CD14-positive monocyte (primary cell): ENCODE measurements around the gene DLG4. TPM values are rescaled to one million over a fixed set of nuclear protein-coding genes. Genes with fewer than 3 reads are reported as not detected.
"Not testable (repeated sequence)": the region's sequence is repeated elsewhere in the genome, so short reads cannot be mapped to it uniquely, and the experiment has no call there.

Experiments used
- DNase-seq, 3 donors: peaks; one replicate each; pipeline ENCODE4 v3.0.0-alpha.2; 2011 to 2022
- H2AFZ ChIP-seq: 2 replicates; pipeline ENCODE4 v1.6.0; 2012; ENCODE audit warnings: mild to moderate bottlenecking, low read depth, low read length, inconsistent platforms; ENCODE audit not compliant: insufficient read depth, poor library complexity, severe bottlenecking
- H3K27ac ChIP-seq, 2 donors: 1 replicate in 1 of 2; 2 replicates in 1 of 2; pipeline ENCODE4 v1.5.1; 2012 to 2013; ENCODE audit warnings: low read length in 2 of 2, control low read depth in 1 of 2, inconsistent platforms in 1 of 2, low read depth in 1 of 2, mild to moderate bottlenecking in 1 of 2
- H3K27me3 ChIP-seq, 2 donors: one replicate each; pipeline versions ENCODE4 v1.6.0 to v1.6.1; 2011 to 2013; ENCODE audit warnings: low read length in 2 of 2; ENCODE audit not compliant: control insufficient read depth in 2 of 2, insufficient read depth in 2 of 2
- H3K36me3 ChIP-seq, 2 donors: replicated peaks in 1 of 2; 1 replicate in 1 of 2; 2 replicates in 1 of 2; pipeline versions ENCODE4 v1.5.1 to v1.6.1; 2012 to 2013; ENCODE audit warnings: low read length in 2 of 2, control low read depth in 1 of 2, inconsistent platforms in 1 of 2, mild to moderate bottlenecking in 1 of 2; ENCODE audit not compliant: insufficient read depth in 2 of 2, control insufficient read depth in 1 of 2
- H3K4me1 ChIP-seq, 2 donors: 1 replicate in 1 of 2; 2 replicates in 1 of 2; pipeline versions ENCODE4 v1.5.1 to v1.6.1; 2012 to 2013; ENCODE audit warnings: low read length in 2 of 2, control low read depth in 1 of 2, inconsistent platforms in 1 of 2, mild to moderate bottlenecking in 1 of 2, moderate library complexity in 1 of 2; ENCODE audit not compliant: insufficient read depth in 2 of 2, control insufficient read depth in 1 of 2
- H3K4me2 ChIP-seq: replicated peaks from 2 replicates; pipeline ENCODE3; 2012; ENCODE audit warnings: low read length, moderate library complexity, mild to moderate bottlenecking; ENCODE audit not compliant: poor library complexity, severe bottlenecking; ENCODE audit errors: extremely low read depth
- H3K4me3 ChIP-seq, 3 experiments: fragments of 200-600 bp in 1 of 3; sonication (generic) in 1 of 3; replicated peaks in 1 of 3; 1 replicate in 2 of 3; 2 replicates in 1 of 3; pipeline ENCODE4 v1.5.1; 2011 to 2013; ENCODE audit warnings: low read length in 3 of 3, mild to moderate bottlenecking in 3 of 3, control low read depth in 2 of 3, low read depth in 2 of 3, inconsistent platforms in 1 of 3, moderate library complexity in 1 of 3
- H3K79me2 ChIP-seq: 2 replicates; pipeline ENCODE4 v1.6.0; 2012; ENCODE audit warnings: mild to moderate bottlenecking, control low read depth, inconsistent platforms, low read length, moderate library complexity; ENCODE audit not compliant: insufficient read depth
- H3K9ac ChIP-seq: 2 replicates; pipeline ENCODE4 v1.6.0; 2017; ENCODE audit warnings: low read length, mild to moderate bottlenecking; ENCODE audit not compliant: insufficient read depth, poor library complexity, severe bottlenecking
- H3K9me3 ChIP-seq, 2 donors: replicated peaks in 1 of 2; 1 replicate in 1 of 2; 2 replicates in 1 of 2; pipeline versions ENCODE4 v1.5.1 to v1.6.1; 2012 to 2013; ENCODE audit warnings: low read length in 2 of 2, control low read depth in 1 of 2; ENCODE audit not compliant: control insufficient read depth in 1 of 2, insufficient read depth in 1 of 2
- H4K20me1 ChIP-seq: 2 replicates; pipeline ENCODE4 v1.6.0; 2012; ENCODE audit warnings: mild to moderate bottlenecking, low read length, control low read depth, moderate library complexity; ENCODE audit not compliant: insufficient read depth
- H3K27ac Mint-ChIP-seq, 7 donors: one replicate each; pipeline ENCODE4 v1.8.0; 2020; ENCODE audit warnings: mild to moderate bottlenecking in 7 of 7, mixed read lengths in 7 of 7, moderate library complexity in 6 of 7, inconsistent platforms in 2 of 7
- H3K27me3 Mint-ChIP-seq, 3 donors: one replicate each; pipeline ENCODE4 v1.8.0; 2021 to 2022; ENCODE audit warnings: low read depth in 3 of 3, mild to moderate bottlenecking in 3 of 3, mixed read lengths in 3 of 3, moderate library complexity in 3 of 3, inconsistent platforms in 1 of 3
- H3K36me3 Mint-ChIP-seq, 2 donors: one replicate each; pipeline ENCODE4 v1.8.0; 2020; ENCODE audit warnings: mixed read lengths in 2 of 2, inconsistent platforms in 1 of 2, mild to moderate bottlenecking in 1 of 2
- H3K4me1 Mint-ChIP-seq: one replicate; pipeline ENCODE4 v1.8.0; 2020; ENCODE audit warnings: mild to moderate bottlenecking, mixed read lengths
- H3K4me3 Mint-ChIP-seq, 2 donors: one replicate each; pipeline ENCODE4 v1.8.0; 2020; ENCODE audit warnings: mild to moderate bottlenecking in 2 of 2, mixed read lengths in 2 of 2, moderate library complexity in 1 of 2
- H3K9me3 Mint-ChIP-seq, 7 donors: one replicate each; pipeline ENCODE4 v1.8.0; 2020 to 2022; ENCODE audit warnings: mixed read lengths in 7 of 7, mild to moderate bottlenecking in 6 of 7, moderate library complexity in 6 of 7, inconsistent platforms in 2 of 7
- CTCF ChIP-seq: fragments of 200-600 bp; IDR thresholded peaks from one replicate; pipeline ENCODE4 v1.8.0; 2022; ENCODE audit warnings: antibody characterized with exemption, mild to moderate bottlenecking
- WGBS: methylation state at CpG from one replicate; pipeline ENCODE4 v1.1.5; 2013; ENCODE audit warnings: missing lambda C conversion rate; ENCODE audit not compliant: insufficient coverage; 5-methylcytosine and 5-hydroxymethylcytosine counted together
- intact Hi-C, 2 donors: fragments of 100-400 bp; cut with micrococcal nuclease; formaldehyde crosslinking; loops; one replicate each; pipeline versions ENCODE4 v1.15.0 to v1.15.1; 2023
- polyA plus RNA-seq, 3 donors: library from polyadenylated mRNA; depleted of rRNA in 1 of 3; unstranded in 2 of 3; stranded (reverse) in 1 of 3; fragments of 300-500 nt in 2 of 3; fragments of >200 nt in 1 of 3; fragmentation: Illumina TruSeq in 2 of 3; gene quantifications; 1 replicate in 2 of 3; 2 replicates in 1 of 3; pipeline ENCODE4 v1.2.3, GENCODE V29; 2012 to 2021

Gene DLG4
- polyA plus RNA-seq, 3 donors: 0.37 to 42.6 (median 0.39) TPM

DNA sequence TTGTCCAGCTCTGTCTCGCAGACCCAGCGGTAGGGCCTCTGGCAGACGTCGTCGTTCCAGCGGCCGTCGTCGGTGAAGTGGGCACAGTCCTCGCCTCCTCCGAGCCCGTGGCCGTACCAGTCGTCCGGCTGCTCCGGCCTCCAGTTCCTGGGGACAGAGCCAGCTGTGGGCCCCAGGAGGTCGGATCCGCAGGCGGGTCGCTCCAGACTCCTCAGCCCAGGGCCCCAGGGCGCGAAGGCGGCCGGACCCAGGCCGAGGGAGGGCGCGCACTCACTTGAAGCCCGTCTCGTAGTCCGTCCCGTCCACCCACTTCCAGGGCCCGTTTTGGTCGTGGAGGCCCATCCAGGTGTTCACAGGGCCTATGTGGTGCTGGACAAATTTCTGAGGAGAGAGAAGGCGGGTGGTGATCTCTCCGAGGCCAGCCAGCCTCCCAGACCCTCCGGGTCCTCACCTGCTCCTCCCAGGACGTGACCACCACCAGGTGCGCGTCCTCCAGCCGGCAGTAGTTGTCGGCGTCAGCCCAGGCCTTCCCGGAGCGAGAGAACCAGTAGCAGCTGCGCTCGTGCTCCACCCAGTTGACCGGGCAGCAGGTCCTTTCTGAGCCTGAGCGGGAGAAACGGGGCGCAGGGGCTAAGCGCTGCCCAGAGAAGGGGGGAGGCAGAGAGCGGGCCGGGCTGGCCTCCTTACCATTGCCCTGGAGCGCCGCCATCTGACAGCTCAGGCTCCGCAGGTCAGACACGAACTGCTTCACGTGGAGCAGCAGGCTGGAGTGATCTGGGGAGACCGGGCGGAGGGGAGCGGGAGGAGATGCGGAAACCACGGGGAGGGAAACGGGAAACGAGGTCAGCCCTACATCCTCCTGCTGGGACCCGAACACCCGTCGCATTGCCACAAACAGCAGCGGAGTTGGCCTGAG, 45.7 kb downstream of the DLG4 start:
- H3K4me1 ChIP-seq: peaks cover 65 to 69% of the 10 kb centered on the region in 2 donors
- no peaks in the 10 kb centered on the region for H4K20me1 ChIP-seq
- no peaks in the 10 kb centered on the region for H3K9me3 ChIP-seq
- peaks cover 63% of the 10 kb centered on the region for H3K79me2 ChIP-seq
- Mint-ChIP-seq H3K9me3 (peaks cover 0 to 11% (median 1%) of the 10 kb centered on the region in 7 donors), H3K4me3 (no peak overlapping the region), H3K36me3 (peaks cover 2 to 16% of the 10 kb centered on the region in 2 donors), H3K27me3 (peaks cover 13 to 19% (median 15%) of the 10 kb centered on the region in 3 donors), H3K4me1 (peaks cover 33% of the 10 kb centered on the region), H3K27ac (peak overlapping the region in 5 of 7 donors; percentile 32 to 91 (median 84))
- no peaks in the 10 kb centered on the region for H3K36me3 ChIP-seq
- peak overlapping the region; percentile 98 for H3K4me2 ChIP-seq
- H3K27me3 ChIP-seq: peaks cover 5 to 11% of the 10 kb centered on the region in 2 donors
- peak overlapping the region; percentile 81 to 91 for H3K27ac ChIP-seq
- H2AFZ ChIP-seq: peak overlapping the region; percentile 59
- H3K9ac ChIP-seq: peak overlapping the region; percentile 82
- 45% methylated on average over 69 of the region's 69 CpGs for WGBS
- intact Hi-C loops: loop anchor here (1.0 to 10.0 kb wide), 4 partner anchors 37 to 259 kb away; no protein-coding TSS in a partner anchor
- TF ChIP-seq CTCF: peak; percentile 68
- peak; percentile 77 to 90 (median 83) for DNase-seq
- peak overlapping the region; percentile 56 to 88 (median 81) for H3K4me3 ChIP-seq

DNA sequence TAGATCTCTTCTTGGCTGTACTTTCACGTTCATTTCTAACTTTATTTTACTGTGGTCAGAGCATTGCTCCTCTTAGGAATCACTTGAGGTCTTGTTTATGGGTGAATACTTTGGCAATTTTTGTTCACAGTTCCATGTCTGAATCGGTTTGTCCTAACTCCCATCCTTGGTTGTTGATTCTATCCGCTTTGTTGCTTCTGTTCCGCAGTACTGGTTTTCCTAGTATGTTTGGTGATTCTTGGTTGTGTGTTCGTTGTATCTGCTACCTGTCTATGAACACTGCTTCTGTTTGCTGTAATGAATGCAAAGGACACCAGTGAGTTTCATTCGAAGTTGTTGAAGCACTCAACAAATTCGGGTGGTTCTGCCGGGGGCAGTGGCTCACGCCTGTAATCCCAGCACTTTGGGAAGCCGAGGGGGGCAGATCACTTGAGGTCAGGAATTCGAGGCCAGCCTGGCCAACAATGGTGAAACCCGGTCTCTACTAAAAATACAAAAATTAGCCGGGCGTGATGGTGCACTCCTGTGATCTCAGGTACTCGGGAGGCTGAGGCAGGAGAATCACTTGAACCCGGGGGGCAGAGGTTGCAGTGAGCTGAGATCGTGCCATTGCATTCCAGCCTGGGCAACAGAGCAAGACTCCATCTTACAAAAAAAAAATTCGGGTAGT, 47.0 kb downstream of the DLG4 start:
- H3K27me3 Mint-ChIP-seq, H3K9ac ChIP-seq, H2AFZ ChIP-seq, H3K36me3 ChIP-seq, H3K4me3 Mint-ChIP-seq, H3K9me3 ChIP-seq, H4K20me1 ChIP-seq, DNase-seq, H3K27me3 ChIP-seq: not testable (repeated sequence)
- WGBS: 95% methylated on average over 17 of the region's 18 CpGs
- H3K4me2 ChIP-seq: peak overlapping the region; percentile 98
- Mint-ChIP-seq H3K4me1 (peaks cover 43% of the 10 kb centered on the region), H3K27ac (peak overlapping the region; percentile 76 to 91 (median 84)), H3K36me3 (peaks cover 2 to 17% of the 10 kb centered on the region in 2 donors), H3K9me3 (peaks cover 0 to 13% (median 0%) of the 10 kb centered on the region in 7 donors)
- peaks cover 71 to 73% of the 10 kb centered on the region in 2 donors for H3K4me1 ChIP-seq
- H3K27ac ChIP-seq: peak overlapping the region; percentile 81 to 91
- H3K4me3 ChIP-seq: peak overlapping the region; percentile 56 to 88 (median 81)
- intact Hi-C loops: loop anchor here (5.0 to 10.0 kb wide), 2 partner anchors 35 to 258 kb away; no protein-coding TSS in a partner anchor
- H3K79me2 ChIP-seq: peaks cover 68% of the 10 kb centered on the region

DNA sequence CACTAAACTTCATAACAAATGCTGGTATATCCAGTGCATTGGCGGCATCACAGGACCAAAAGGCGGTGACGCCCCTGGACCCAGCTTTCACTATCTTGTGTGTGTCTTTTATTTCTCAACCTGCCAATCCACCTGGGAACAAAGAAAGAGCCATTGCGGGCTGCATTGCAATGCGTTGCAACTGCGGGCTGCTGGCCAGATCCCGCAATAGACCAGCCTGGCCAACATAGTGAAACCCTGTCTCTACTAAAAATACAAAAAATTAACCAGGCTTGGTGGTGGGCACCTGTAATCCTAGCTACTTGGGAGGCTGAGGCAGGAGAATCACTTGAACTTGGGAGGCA, 50.1 kb downstream of the DLG4 start:
- Histone ChIP-seq H3K27ac (peak overlapping the region; percentile 64 to 82), H3K4me3 (peak overlapping the region in 1 of 3 experiments; percentile 88), H3K4me1 (peaks cover 90 to 93% of the 10 kb centered on the region in 2 donors), H3K79me2 (peaks cover 70% of the 10 kb centered on the region), H3K4me2 (peak overlapping the region; percentile 98)
- H2AFZ ChIP-seq, H4K20me1 ChIP-seq, H3K27me3 ChIP-seq, H3K9ac ChIP-seq, intact Hi-C loops, DNase-seq, H3K36me3 ChIP-seq, H3K9me3 ChIP-seq, H3K27me3 Mint-ChIP-seq: not testable (repeated sequence)
- peaks cover 67% of the 10 kb centered on the region for H3K4me1 Mint-ChIP-seq
- peak overlapping the region; percentile 18 to 82 for H3K4me3 Mint-ChIP-seq
- 81% methylated on average over 3 of the region's 7 CpGs for WGBS
- H3K27ac Mint-ChIP-seq: peak overlapping the region; percentile 83 to 96 (median 92)
- H3K9me3 Mint-ChIP-seq: peaks cover 0 to 13% (median 0%) of the 10 kb centered on the region in 7 donors
- peaks cover 14 to 38% of the 10 kb centered on the region in 2 donors for H3K36me3 Mint-ChIP-seq
